Trophoblast cell (in vitro differentiated cells and primary cell): Measurements from ENCODE around the gene ZNF462.

Experiments used
- DNase-seq, 2 donors: peaks; one replicate each; pipeline ENCODE4 v3.0.0-alpha.2; 2016
- H2AFZ ChIP-seq: 2 replicates; pipeline ENCODE4 v1.6.1; 2013; ENCODE audit warnings: low read length, moderate library complexity, mild to moderate bottlenecking; ENCODE audit not compliant: insufficient read depth, poor library complexity
- H2AK5ac ChIP-seq: 2 replicates; pipeline ENCODE4 v1.6.1; 2013; ENCODE audit warnings: mild to moderate bottlenecking, low read length
- H2BK120ac ChIP-seq: 2 replicates; pipeline ENCODE4 v1.6.1; 2013; ENCODE audit warnings: low read length, mild to moderate bottlenecking, moderate library complexity; ENCODE audit not compliant: insufficient read depth, poor library complexity
- H2BK12ac ChIP-seq: 2 replicates; pipeline ENCODE4 v1.6.1; 2013; ENCODE audit warnings: mild to moderate bottlenecking, low read length, moderate library complexity
- H2BK5ac ChIP-seq: 2 replicates; pipeline ENCODE4 v1.6.1; 2013; ENCODE audit warnings: low read length, low read depth, moderate library complexity, mild to moderate bottlenecking; ENCODE audit not compliant: poor library complexity
- H3K14ac ChIP-seq: 2 replicates; pipeline ENCODE4 v1.6.1; 2013; ENCODE audit warnings: mild to moderate bottlenecking, low read length
- H3K18ac ChIP-seq: 2 replicates; pipeline ENCODE4 v1.6.1; 2013; ENCODE audit warnings: mild to moderate bottlenecking, low read length
- H3K23ac ChIP-seq: 2 replicates; pipeline ENCODE4 v1.6.1; 2013; ENCODE audit warnings: low read length
- H3K27ac ChIP-seq: 2 replicates; pipeline ENCODE4 v1.5.1; 2013; ENCODE audit warnings: low read depth, mild to moderate bottlenecking, inconsistent platforms, low read length, moderate library complexity
- H3K27me3 ChIP-seq: 2 replicates; pipeline ENCODE4 v1.6.1; 2013; ENCODE audit warnings: inconsistent platforms, mild to moderate bottlenecking, low read length, moderate library complexity; ENCODE audit not compliant: insufficient read depth
- H3K36me3 ChIP-seq, 2 experiments: 1 replicate in 1 of 2; 2 replicates in 1 of 2; pipeline ENCODE4 v1.6.1; 2013; ENCODE audit warnings: low read length in 2 of 2, mild to moderate bottlenecking in 2 of 2, moderate library complexity in 1 of 2; ENCODE audit not compliant: insufficient read depth in 2 of 2, control insufficient read depth in 1 of 2
- H3K4ac ChIP-seq: 2 replicates; pipeline ENCODE4 v1.6.1; 2013; ENCODE audit warnings: low read depth, mild to moderate bottlenecking, low read length, moderate library complexity
- H3K4me1 ChIP-seq, 2 experiments: 1 replicate in 1 of 2; 2 replicates in 1 of 2; pipeline ENCODE4 v1.6.1; 2013; ENCODE audit warnings: low read length in 2 of 2, mild to moderate bottlenecking in 2 of 2, moderate library complexity in 1 of 2; ENCODE audit not compliant: insufficient read depth in 2 of 2, control insufficient read depth in 1 of 2
- H3K4me2 ChIP-seq: 2 replicates; pipeline ENCODE4 v1.6.1; 2013; ENCODE audit warnings: inconsistent platforms, mild to moderate bottlenecking, low read length, moderate library complexity
- H3K4me3 ChIP-seq: 2 replicates; pipeline ENCODE4 v1.5.1; 2013; ENCODE audit warnings: mild to moderate bottlenecking, low read depth, low read length, inconsistent platforms
- H3K79me1 ChIP-seq: one replicate; pipeline ENCODE4 v1.6.1; 2013; ENCODE audit warnings: low read length
- H3K79me2 ChIP-seq: 2 replicates; pipeline ENCODE4 v1.6.1; 2013; ENCODE audit warnings: low read length, mild to moderate bottlenecking; ENCODE audit not compliant: control insufficient read depth, insufficient read depth, poor library complexity
- H3K9ac ChIP-seq: 2 replicates; pipeline ENCODE4 v1.6.1; 2013; ENCODE audit warnings: mild to moderate bottlenecking, low read length
- H3K9me3 ChIP-seq: 2 replicates; pipeline ENCODE4 v1.6.1; 2013; ENCODE audit warnings: low read depth, mild to moderate bottlenecking, control low read depth, inconsistent platforms, low read length; ENCODE audit not compliant: insufficient read depth
- H4K12ac ChIP-seq: 2 replicates; pipeline ENCODE4 v1.6.1; 2013; ENCODE audit warnings: low read depth, mild to moderate bottlenecking, low read length, moderate library complexity
- H4K8ac ChIP-seq: 2 replicates; pipeline ENCODE4 v1.6.1; 2013; ENCODE audit warnings: low read depth, mild to moderate bottlenecking, low read length, moderate library complexity
- H4K91ac ChIP-seq: one replicate; pipeline ENCODE4 v1.6.1; 2013; ENCODE audit warnings: low read depth, mild to moderate bottlenecking, low read length, moderate library complexity
- WGBS: extraction: QIAGEN DNeasy Blood & Tissue Kit; methylation state at CpG from one replicate; pipeline ENCODE4 v1.1.7; 2013; ENCODE audit warnings: missing lambda C conversion rate; ENCODE audit not compliant: insufficient read length, insufficient coverage; ENCODE audit errors: extremely low coverage; 5-methylcytosine and 5-hydroxymethylcytosine counted together

Gene ZNF462

DNA sequence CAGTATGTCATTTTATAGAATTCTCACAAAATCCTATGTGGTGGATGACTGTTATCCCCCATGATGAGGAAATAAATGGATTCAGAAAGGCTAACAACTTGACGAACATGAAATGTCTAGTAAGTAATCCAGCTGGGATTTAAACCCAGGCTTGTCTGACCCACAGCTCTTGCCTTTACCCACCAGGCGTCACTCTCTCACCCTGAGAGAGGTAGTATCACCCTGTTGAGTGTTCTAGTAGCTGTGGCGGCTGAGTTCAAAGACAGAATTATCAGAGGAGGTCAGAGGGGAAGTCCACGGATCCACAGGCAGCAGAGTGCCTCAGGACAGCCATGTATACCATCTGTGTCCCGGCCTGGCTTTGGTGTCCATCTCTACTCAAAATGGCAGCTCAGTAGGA, 113.8 kb downstream of the ZNF462 start:
- H2BK12ac ChIP-seq: no peak overlapping the region
- H3K9me3 ChIP-seq: no peaks in the 10 kb centered on the region
- H3K79me1 ChIP-seq: no peaks in the 10 kb centered on the region
- H3K27me3 ChIP-seq: no peaks in the 10 kb centered on the region
- no peak overlapping the region for H3K14ac ChIP-seq
- no peak overlapping the region for H2AFZ ChIP-seq
- no peak overlapping the region for H2BK120ac ChIP-seq
- no peak overlapping the region for H4K8ac ChIP-seq
- H3K23ac ChIP-seq: no peak overlapping the region
- no peaks in the 10 kb centered on the region for H3K79me2 ChIP-seq
- no CpG with 5 or more reads among the region's 5 CpGs for WGBS
- H3K4me2 ChIP-seq: no peak overlapping the region
- no peak overlapping the region for H3K4me3 ChIP-seq
- H3K27ac ChIP-seq: no peak overlapping the region
- no peak overlapping the region for H2AK5ac ChIP-seq
- no peak for DNase-seq
- H3K9ac ChIP-seq: no peak overlapping the region
- H4K12ac ChIP-seq: no peak overlapping the region
- no peak overlapping the region for H2BK5ac ChIP-seq
- no peak overlapping the region for H3K18ac ChIP-seq
- H3K4me1 ChIP-seq: no peaks in the 10 kb centered on the region
- H3K4ac ChIP-seq: no peak overlapping the region
- no peak overlapping the region for H4K91ac ChIP-seq
- H3K36me3 ChIP-seq: peaks cover 26 to 62% of the 10 kb centered on the region in 2 experiments

GRCh38 chr9:106980551-106981101, 117.7 kb downstream of the ZNF462 start:
- no peak overlapping the region for H4K8ac ChIP-seq
- H3K14ac ChIP-seq: no peak overlapping the region
- no CpG with 5 or more reads among the region's 2 CpGs for WGBS
- no peak overlapping the region for H3K4ac ChIP-seq
- no peak overlapping the region for H3K4me2 ChIP-seq
- peaks cover 19 to 56% of the 10 kb centered on the region in 2 experiments for H3K36me3 ChIP-seq
- H3K23ac ChIP-seq: peak overlapping the region; percentile 13
- H3K18ac ChIP-seq: no peak overlapping the region
- no peak overlapping the region for H4K91ac ChIP-seq
- no peak overlapping the region for H2BK12ac ChIP-seq
- no peaks in the 10 kb centered on the region for H3K79me1 ChIP-seq
- H3K27ac ChIP-seq: no peak overlapping the region
- no peak overlapping the region for H2BK5ac ChIP-seq
- H3K79me2 ChIP-seq: no peaks in the 10 kb centered on the region
- no peaks in the 10 kb centered on the region for H3K9me3 ChIP-seq
- H3K9ac ChIP-seq: no peak overlapping the region
- no peak for DNase-seq
- no peak overlapping the region for H3K4me3 ChIP-seq
- H2AFZ ChIP-seq: no peak overlapping the region
- H3K27me3 ChIP-seq: no peaks in the 10 kb centered on the region
- no peak overlapping the region for H4K12ac ChIP-seq
- no peak overlapping the region for H2BK120ac ChIP-seq
- H3K4me1 ChIP-seq: no peaks in the 10 kb centered on the region
- H2AK5ac ChIP-seq: no peak overlapping the region

GRCh38 chr9:106981396-106982287, 118.7 kb downstream of the ZNF462 start:
- no peak for DNase-seq
- Histone ChIP-seq H3K23ac (no peak overlapping the region), H2AFZ (no peak overlapping the region), H3K4me1 (no peaks in the 10 kb centered on the region), H3K27me3 (no peaks in the 10 kb centered on the region), H3K79me1 (no peaks in the 10 kb centered on the region), H4K12ac (no peak overlapping the region), H2BK120ac (no peak overlapping the region), H3K14ac (no peak overlapping the region), H3K27ac (no peak overlapping the region), H2AK5ac (no peak overlapping the region), H3K4me3 (no peak overlapping the region), H4K91ac (no peak overlapping the region), H3K79me2 (no peaks in the 10 kb centered on the region), H3K4ac (no peak overlapping the region), H3K36me3 (peaks cover 19 to 53% of the 10 kb centered on the region in 2 experiments), H2BK12ac (no peak overlapping the region), H3K18ac (no peak overlapping the region), H4K8ac (no peak overlapping the region), H3K9me3 (no peaks in the 10 kb centered on the region), H3K4me2 (no peak overlapping the region), H2BK5ac (no peak overlapping the region), H3K9ac (no peak overlapping the region)
- no CpG with 5 or more reads among the region's 10 CpGs for WGBS

GRCh38 chr9:106982636-106983035, 119.7 kb downstream of the ZNF462 start:
- Histone ChIP-seq H3K9me3 (no peaks in the 10 kb centered on the region), H2AK5ac (no peak overlapping the region), H2BK12ac (no peak overlapping the region), H3K23ac (no peak overlapping the region), H3K9ac (no peak overlapping the region), H3K4ac (no peak overlapping the region), H2BK5ac (no peak overlapping the region), H3K18ac (no peak overlapping the region), H3K4me1 (no peaks in the 10 kb centered on the region), H3K14ac (no peak overlapping the region), H3K79me1 (no peaks in the 10 kb centered on the region), H4K8ac (no peak overlapping the region), H3K27me3 (no peaks in the 10 kb centered on the region), H2BK120ac (no peak overlapping the region), H4K91ac (no peak overlapping the region), H3K4me2 (no peak overlapping the region), H3K36me3 (peaks cover 15 to 44% of the 10 kb centered on the region in 2 experiments), H4K12ac (no peak overlapping the region), H3K27ac (no peak overlapping the region), H3K4me3 (no peak overlapping the region), H2AFZ (no peak overlapping the region), H3K79me2 (no peaks in the 10 kb centered on the region)
- DNase-seq: no peak
- WGBS: no CpG with 5 or more reads among the region's 9 CpGs
